ENCODE data around the gene LMBR1.

The LMBR1 gene

DNA sequence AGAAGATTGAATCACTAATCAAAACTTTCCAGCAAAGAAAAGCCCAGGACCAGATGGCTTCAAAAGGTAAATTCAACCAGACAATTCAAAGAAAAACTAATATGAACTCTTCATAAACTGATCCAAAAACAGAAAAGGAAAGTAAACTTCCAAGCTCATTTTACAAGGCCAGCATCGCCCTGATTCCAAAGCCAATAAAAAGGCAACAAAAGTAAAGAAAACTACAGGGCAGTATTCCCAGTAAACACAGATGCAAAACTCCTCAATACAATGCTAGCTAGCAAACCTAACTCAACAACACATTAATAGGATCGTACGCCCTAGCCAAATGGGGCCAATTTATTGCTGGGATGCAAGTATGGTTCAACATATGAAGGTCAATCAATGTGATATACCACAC, 199.4 kb downstream of the LMBR1 start:
- no peak for DNase-seq (ENCODE audit: low read depth in 2 of 2)

DNA sequence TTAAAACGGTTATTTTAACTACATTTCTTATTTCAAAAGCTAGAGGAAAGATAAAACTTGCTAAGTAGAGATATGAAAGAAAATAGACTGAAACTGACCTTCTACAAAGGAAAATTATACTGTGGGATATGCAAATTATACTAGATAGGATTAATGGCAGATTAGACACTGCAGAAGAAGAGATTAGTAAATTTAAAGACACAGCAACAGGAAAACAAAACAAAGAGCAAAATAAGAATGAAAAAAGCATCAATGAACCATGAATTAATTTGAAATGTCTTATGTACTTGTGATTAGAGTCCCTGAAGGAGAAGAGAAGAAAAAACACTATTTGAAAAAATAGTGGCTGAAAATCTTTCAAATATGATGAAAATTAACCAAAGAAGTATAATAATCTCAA, 200.1 kb downstream of the LMBR1 start:
- no peak for DNase-seq (ENCODE audit: low read depth in 2 of 2)

DNA sequence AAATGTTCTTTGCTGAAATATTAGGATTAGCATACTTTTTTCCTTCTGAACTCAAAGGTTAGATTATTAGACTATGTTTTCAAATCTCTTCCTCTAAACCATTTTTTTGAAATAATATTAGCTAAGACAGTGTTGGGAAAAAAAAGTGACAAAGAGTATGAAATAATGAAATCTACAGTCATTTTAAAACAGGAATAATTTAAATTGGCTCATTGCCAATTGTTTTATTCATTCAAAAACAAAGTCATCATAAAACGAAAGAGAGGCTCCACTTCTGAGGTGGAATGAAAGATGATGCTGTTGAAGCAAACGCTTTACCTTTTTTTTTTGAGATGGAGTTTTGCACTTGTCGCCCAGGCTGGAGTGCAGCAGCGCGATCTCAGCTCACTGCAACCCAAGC, 201.2 kb downstream of the LMBR1 start:
- no peak for DNase-seq (ENCODE audit: low read depth in 2 of 2)

DNA sequence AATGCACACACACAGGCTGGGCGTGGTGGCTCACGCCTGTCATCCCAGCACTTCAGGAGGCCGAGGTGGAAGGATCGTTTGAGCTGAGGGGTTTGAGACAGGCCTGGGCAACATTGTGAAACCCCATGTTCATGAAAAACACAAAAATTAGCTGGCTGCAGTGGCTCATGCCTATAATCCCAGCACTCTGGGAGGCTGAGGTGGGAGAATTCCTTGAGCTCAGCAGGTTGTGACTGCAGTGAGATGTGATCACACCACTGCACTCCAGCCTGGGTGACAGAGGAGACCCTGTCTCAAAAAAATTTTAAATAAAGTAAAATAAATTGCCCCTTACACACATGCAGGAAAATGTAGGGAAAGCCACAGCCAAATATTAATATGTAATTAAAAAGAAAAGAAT, 208.3 kb downstream of the LMBR1 start:
- no peak for DNase-seq (ENCODE audit: low read depth in 2 of 2)

DNA sequence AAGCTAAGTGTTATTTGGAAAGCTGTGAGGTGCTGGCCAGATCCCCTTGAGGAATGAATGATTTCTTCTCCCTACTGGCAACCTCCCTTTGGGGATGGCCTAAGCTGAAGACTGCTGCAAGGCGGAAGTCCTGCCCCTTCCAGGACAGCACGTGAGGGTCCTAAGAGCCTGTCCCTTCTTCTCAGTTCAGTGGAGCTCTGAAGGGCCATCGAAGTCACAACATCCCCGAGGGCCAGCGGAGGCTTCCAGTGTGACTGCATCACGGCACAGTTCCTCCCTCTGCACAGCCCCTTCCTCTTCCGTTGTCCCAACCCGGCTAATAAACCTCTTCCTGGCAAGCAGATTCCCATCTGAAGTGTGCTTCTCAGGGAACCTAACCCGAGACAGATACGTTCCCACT, 208.7 kb downstream of the LMBR1 start:
- no peak for DNase-seq (ENCODE audit: low read depth in 2 of 2)

DNA sequence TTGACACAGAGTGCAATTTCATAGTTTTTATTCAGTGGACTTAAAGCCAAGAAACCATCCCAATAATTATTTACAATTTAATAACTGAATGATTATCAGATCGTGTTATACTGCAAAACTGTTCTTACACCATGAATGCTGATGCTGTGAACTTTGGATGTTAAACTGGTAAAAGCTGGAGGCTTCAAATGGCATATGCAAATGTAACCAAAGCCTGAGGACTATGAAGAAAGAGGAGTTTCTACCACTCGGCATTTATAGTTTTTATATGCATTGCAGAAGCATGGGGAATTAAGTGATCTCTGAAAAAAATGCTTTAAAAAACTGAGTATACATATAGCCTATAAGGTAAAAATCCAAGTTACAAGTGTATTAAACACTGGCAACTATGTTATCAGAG, 210.1 kb downstream of the LMBR1 start:
- no peak for DNase-seq (ENCODE audit: low read depth in 2 of 2)

DNA sequence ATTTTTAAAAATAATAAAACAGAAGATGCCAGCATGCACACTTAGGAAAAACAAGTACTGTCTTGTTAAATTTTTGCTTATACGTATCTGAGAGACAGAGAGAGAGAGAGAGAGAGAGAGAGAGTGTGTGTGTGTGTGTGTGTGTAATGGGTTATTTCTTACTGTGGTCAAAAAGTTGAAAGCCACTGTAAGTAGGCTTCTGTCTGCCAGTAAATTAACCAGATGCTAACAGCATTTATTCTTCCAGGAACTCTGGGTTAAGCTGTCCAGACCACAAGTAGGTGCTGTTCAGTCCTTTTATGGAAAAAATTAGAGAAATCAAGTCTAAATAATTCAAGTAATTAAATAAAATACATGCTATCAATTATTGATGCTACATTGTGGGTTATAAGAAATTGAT, 212.7 kb downstream of the LMBR1 start:
- DNase-seq (ENCODE audit: low read depth in 2 of 2): no peak

DNA sequence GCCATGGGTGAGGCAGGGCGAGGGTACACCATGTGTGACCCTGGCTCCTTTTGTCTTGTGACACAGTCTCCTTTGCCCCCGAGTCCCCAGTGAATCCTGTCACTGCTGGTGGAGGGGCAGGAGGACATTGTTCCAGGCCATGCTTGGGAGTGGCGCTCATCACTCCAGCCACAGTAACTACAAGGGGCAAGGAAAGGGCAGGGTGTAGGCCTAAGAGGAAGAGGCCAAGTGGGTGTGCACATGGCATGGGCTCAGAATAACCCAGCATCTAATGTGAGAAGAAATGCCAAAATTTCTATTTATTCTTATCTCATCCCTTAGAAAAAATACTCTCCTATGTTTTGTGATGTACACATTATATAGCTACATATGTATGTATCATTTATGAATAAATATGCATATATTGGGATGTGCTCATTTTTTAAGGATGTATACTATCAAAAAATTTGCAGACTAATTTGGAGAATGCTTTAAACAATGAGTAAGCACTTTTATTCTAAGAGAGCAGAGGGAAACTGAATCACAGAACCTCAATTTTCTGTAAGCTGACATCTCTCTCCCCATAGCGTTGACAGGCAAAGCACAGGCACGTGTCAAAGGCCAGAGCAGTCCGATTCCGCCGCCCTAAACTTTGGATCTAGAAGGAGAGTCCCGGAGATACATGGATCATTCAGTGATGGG, 215.5 kb downstream of the LMBR1 start:
- DNase-seq (ENCODE audit: low read depth in 2 of 2): no peak

DNA sequence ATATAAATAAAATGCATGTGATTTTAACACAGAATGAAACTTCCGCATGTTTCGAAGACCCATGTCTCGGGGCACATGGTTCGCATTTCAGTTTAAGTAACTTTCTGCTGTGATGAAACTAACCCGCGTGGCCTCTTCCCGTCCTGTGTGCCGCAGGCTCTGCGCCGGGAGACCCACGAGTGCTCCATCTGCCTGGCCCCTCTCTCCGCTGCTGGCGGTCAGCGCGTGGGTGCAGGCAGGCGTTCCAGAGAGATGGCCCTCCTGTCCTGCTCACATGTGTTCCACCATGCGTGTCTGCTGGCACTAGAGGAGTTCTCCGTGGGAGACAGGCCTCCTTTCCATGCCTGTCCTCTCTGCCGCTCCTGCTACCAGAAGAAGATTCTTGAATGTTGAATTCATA, 216.7 kb downstream of the LMBR1 start:
- DNase-seq (ENCODE audit: low read depth in 2 of 2): no peak

DNA sequence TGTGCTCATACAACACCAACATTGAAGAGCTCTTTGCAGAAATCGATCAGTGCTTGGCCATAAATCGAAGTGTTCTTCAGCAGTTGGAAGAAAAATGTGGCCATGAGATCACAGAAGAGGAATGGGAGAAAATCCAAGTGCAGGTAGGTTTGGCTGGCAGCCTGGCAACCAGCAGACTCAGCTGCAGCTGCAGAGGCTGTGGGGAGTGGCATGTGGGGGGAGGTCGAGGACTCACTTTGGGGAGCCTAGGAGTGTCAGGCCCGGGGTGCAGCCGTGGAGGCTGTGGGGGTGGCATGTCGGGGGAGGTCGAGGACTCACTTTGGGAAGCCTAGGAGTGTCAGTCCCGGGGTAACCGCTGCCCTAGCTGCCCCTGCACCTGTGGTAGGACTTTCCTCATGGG, 217.3 kb downstream of the LMBR1 start:
- DNase-seq (ENCODE audit: low read depth in 2 of 2): no peak

DNA sequence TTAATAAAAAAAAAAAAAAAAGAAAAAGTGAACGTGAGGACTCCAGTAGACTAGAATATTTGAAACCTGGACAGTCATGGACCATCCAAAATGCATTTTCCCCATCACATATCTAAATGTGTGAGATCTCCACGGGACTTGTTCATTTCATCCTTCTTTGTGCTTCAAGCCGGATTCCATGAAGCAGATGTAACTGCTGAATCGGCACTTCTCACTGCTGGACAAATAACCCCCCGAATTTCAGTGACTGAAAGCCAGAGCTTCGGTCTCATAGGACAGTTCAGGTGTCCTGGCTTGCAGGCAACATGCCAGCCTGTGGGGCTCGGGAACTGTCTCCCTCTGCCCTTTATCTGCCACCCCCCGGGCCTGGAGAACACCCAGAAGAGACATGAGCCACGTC, 219.1 kb downstream of the LMBR1 start:
- no peak for DNase-seq (ENCODE audit: low read depth in 2 of 2)

DNA sequence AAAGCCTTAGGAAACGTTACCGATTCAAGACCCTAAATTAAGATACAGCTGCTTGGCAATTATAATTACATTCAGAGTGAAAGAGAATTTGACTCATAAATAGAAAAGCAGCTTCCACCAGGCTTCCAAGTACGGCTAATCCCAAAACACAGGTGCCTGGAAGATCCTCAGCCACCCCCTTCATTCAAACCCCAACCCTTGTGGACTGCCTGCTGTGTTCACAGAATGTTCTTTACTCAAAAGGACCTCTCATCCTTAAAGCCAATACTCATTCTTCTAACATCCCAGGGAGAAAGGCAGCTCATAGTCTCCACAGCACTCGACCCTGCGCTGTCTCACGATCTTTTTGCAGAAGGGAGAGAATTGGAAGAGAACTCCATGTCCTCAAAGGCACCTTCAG, 219.5 kb downstream of the LMBR1 start:
- no peak for DNase-seq (ENCODE audit: low read depth in 2 of 2)

DNA sequence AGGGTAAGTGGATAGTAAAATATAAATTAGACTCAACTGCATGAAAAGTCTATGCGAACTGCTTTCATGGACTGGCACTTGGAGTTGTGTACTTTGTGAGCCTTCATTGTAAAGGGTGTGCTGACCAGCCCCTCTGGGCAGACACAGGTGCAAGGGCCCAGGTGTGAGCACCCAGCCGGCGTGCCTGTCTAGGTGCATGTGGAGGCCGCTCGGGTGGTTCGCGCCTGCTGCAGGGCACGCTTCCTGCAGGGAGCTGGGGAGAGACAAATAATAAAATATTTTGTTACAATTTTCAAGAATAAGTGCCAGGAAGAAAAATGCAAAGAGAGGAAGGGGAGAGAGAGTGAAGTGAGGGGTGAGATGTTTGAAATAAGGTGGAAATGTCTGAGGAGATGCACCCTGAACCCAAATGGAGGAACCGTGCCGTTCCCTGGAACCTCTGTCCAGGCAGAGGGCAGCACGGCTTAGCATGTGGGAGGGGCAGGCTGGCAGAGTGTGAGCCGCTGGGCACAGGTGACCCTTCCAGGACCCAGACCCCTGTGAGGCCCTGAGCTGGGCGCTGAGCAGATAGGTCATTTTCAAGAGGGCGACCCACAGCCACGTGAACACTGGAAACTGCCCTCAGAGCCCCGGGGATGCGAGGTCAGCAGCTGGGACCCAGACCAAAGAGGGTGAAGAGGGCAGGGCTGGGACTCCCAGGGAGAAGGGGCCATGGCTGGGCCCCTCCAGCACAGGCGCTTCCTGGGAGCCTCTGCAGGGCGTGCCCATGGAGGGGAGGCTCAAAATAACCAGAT, 223.8 kb downstream of the LMBR1 start:
- DNase-seq (ENCODE audit: low read depth in 2 of 2): no peak

DNA sequence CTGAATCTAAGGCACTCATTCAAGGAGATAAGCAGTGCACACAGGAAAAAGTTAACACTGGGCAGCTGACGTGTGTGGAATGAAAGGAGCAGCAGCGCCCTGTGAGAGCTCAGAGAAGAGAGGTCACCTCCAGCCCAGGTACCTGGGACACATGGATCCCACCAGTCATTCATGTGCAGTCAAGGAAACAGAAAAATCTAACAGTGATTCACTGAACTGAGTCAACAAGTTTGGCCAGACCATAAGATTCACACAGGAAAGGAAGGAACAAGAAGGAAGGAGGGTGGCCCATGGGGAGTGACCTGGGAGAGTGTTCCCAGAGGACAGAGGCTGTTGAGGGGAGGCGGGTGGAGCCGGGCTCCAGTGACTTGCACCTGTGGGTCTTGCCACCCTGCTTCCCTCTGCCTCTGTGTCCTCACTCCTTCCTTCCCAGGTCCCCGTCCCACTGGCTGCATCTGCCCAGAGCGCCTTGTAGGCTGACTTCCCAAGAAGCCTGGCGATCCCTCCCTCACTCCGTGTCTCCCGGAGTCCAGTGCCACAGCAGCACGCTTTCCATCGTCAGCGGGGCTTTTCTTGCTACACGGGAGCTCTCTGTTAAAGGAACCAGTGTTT, 224.7 kb downstream of the LMBR1 start:
- no peak for DNase-seq (ENCODE audit: low read depth in 2 of 2)

DNA sequence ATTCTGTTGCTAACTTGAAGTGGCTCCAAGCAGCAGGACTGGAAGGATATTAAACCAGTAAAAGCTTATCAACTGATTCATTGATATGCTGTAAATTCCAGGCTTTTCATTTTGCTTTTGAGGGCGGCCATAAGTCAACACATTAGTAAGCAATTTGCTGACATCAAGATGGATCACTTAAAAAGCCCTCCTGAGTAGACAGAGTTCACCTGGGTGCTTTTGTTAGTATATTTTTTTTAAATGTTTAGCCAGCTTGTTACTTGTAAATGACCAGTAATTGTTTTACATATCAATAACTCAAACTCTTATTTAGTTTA, 225.9 kb downstream of the LMBR1 start:
- no peak for DNase-seq (ENCODE audit: low read depth in 2 of 2)

DNA sequence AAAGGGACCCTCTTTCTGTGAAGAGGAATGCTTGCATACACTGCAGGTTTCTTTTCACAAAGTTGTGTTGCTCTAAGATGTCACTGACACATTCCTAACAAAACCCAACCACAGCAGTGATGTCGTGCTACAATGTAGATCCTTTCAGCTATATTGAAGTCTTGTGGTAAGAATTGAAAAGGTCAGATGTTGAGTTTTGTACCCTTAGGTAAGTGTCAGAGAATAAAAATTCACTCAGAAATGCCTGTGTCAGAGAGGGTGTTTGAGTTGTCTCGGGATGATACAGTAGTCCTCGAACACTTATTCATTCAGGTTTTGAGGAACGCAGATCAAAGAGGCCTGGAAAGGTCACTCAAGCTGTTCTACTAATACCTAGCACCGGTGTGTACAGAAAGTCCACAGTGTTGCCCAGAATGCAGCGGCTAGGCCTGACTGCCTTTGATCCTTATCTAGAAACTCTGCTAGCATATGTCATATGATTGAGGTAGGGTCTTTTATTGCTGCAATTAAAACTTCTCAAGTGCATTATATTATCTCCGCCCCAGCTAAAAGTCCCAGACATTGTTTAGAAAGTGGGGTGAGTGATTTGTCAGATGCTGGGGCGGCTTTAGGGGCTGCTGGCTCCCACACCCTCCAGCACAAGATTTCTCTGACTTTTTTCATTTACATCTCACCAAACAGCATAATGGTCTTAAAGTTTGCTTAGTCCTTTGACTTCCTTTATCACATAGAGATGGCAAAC, 226.4 kb downstream of the LMBR1 start:
- no peak for DNase-seq (ENCODE audit: low read depth in 2 of 2)

DNA sequence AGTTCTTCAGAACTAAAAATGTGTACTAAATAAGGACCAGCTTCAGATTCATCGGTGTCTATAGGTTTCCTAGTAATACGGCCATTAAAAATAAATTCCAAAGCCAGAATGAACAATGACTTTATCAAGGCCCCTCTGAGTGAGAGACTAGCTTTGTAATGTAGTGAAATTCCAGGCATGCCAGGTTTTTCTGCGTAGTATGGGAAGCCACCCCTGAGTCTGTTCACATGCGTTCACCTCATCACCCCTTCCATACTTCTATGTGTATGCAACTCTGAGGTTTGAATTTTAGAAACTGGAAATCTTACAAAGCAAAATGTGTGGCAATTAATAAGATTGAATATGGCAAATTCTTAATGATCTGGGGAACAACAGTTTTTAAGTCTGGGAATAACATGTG, 227.9 kb downstream of the LMBR1 start:
- no peak for DNase-seq (ENCODE audit: low read depth in 2 of 2)

DNA sequence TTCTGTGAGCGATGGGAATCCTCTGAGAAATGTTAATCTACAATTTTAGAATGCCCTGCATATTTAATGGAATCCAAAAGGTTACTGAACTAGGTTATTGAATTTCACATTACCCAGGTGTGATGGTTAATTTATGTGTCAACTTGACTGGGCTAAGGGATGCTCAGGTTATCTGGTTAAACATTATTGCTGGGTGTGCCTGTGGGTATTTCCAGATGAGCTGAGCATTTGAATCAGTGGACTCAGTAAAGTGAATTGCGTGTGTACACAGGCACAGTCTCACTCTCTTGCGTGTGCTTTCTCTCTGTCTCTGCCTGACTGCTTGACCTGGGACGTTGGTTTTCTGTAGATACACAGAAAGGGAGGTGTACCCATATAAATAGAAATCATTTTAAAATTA, 230.7 kb downstream of the LMBR1 start:
- DNase-seq (ENCODE audit: low read depth in 2 of 2): no peak

DNA sequence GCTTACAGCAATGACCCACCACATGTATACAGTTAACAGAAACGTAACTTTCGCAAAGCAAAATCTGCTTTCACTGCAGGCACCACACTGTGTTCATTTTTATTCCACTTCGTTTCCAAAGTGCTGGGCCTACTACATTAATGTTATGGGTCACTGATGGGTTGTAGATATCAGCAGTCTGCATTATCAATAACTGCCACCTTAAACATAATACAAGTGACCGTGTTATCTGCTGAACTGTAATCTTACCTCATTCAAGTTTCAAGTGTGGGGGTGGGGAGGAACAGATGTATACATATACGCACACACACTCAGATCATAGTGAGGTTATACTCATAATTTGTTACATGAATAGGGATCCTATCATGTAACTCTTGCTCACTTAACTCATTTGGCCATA, 231.3 kb downstream of the LMBR1 start:
- DNase-seq (ENCODE audit: low read depth in 2 of 2): no peak

DNA sequence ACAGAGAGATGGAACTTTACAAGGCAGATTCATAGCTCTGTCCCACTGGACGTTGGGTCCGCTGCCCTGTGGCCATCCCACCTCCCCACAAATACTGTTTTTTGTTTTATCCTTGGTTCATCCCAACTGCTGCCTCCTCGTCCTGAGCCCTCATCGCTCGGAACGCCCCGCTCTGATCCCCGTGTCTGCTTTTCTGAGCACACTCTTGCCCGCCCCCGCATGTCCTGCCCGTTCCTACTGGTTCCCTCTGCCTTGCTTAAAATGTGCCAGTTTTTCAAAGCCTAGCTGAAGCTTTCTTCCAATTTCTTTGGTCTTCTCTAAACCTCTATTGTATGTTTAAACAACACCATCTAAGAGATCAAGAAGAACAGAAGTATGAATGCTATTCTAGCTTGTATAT, 233.0 kb downstream of the LMBR1 start:
- no peak for DNase-seq (ENCODE audit: low read depth in 2 of 2)

DNA sequence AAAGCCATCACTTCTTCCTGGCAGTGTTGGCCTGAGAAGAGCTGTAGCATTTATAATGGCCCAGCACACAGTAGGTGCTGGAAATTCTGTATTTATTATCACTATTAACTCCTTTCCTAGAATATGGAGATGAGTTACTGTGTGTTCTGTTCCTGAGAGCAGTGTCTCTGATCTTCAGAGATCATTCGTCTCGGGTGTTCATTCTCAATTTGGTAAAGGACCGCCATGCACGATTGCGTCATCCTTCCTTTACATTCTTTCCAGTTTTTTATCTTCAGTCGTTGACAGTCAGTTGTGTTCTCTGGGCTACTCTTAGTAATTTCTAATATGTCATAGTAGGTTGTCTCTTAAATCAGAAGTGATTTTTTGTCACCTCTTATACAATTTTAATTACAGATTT, 233.8 kb downstream of the LMBR1 start:
- DNase-seq (ENCODE audit: low read depth in 2 of 2): no peak

DNA sequence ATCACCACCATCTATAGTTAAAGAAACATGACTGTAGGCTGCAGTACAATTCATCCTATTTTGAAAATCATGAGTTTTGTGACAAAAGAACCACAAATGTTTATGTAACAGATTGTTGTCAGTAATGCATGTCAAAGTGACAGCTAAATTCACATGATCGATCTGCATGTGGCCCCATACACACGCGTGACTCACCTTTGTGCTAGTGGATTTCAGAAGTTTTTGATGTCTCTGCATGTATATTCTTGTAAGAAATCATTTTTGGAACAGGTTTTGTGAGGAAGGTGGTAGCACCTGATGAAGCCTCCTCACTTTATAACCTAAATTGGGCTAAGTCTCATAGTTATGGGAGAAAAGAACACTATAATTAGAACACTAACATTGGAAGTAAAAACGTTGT, 235.3 kb downstream of the LMBR1 start:
- no peak for DNase-seq (ENCODE audit: low read depth in 2 of 2)

DNA sequence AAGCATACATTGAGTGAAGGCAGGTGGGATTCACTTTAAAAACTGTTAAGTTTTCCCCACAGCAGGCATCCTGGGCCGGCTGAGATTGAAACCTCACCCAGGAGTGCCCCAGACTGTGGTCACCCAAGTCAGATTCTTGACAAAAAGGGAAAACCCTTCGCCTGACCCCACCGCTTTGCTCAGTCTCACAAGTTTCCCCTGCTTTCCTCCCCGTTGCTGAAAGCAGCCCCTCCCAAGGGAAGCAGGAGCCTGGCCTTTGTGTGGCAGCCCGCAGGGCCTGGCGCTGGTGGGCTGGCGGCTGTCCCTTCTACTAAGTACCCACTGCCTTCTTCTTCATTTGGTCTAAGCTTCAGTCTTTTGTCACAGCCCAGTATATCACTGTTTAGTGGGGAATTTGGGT, 236.4 kb downstream of the LMBR1 start:
- DNase-seq (ENCODE audit: low read depth in 2 of 2): no peak
